ENCODE measurements around the gene TBCD. TPM values are rescaled to one million over a fixed set of nuclear protein-coding genes. Genes with fewer than 3 reads are reported as not detected.
"Not testable (repeated sequence)": the region's sequence is repeated elsewhere in the genome, so short reads cannot be mapped to it uniquely, and the experiment has no call there.

Gene TBCD
- total and polyA plus RNA-seq, 4 donors = 56.3 to 140 (median 92.8) TPM

- no peaks in the 10 kb centered on the region for H3K9me3 ChIP-seq (ENCODE audit: control insufficient read depth, insufficient read depth, low read length)
- WGBS (ENCODE audit: insufficient coverage) = 85% methylated on average over 9 of the region's 13 CpGs
- H3K4me1 ChIP-seq (ENCODE audit: control insufficient read depth, insufficient read depth, low read length) = peaks cover 11% of the 10 kb centered on the region
- peaks cover 20% of the 10 kb centered on the region for H3K36me3 ChIP-seq (ENCODE audit: control insufficient read depth, insufficient read depth, low read length)
- H3K4me3 ChIP-seq (ENCODE audit: low read depth, low read length) = no peak overlapping the region
- DNase-seq (ENCODE audit: low read depth in 4 of 6, low spot score in 6 of 6) = no peak
- no peaks in the 10 kb centered on the region for H3K27me3 ChIP-seq (ENCODE audit: control insufficient read depth, insufficient read depth, low read length)
- no peak overlapping the region for H3K27ac ChIP-seq (ENCODE audit: low read depth, low read length)
Measured at GRCh38 chr17:82965371-82965770, 213.5 kb downstream of the TBCD start.

GRCh38 chr17:82966415-82966814 lies 214.6 kb downstream of the TBCD start:
- Histone ChIP-seq H3K27me3 (ENCODE audit: control insufficient read depth, insufficient read depth, low read length) (no peaks in the 10 kb centered on the region), H3K36me3 (ENCODE audit: control insufficient read depth, insufficient read depth, low read length) (peaks cover 15% of the 10 kb centered on the region), H3K27ac (ENCODE audit: low read depth, low read length) (no peak overlapping the region), H3K4me3 (ENCODE audit: low read depth, low read length) (no peak overlapping the region), H3K4me1 (ENCODE audit: control insufficient read depth, insufficient read depth, low read length) (peaks cover 11% of the 10 kb centered on the region), H3K9me3 (ENCODE audit: control insufficient read depth, insufficient read depth, low read length) (no peaks in the 10 kb centered on the region)
- 96% methylated on average over 5 of the region's 7 CpGs for WGBS (ENCODE audit: insufficient coverage)
- DNase-seq (ENCODE audit: low read depth in 4 of 6, low spot score in 6 of 6) = no peak

- 89% methylated on average over 12 of the region's 18 CpGs for WGBS (ENCODE audit: insufficient coverage)
- no peaks in the 10 kb centered on the region for H3K27me3 ChIP-seq (ENCODE audit: control insufficient read depth, insufficient read depth, low read length)
- no peak for DNase-seq (ENCODE audit: low read depth in 4 of 6, low spot score in 6 of 6)
Measured at GRCh38 chr17:82967268-82968032, 215.6 kb downstream of the TBCD start.

GRCh38 chr17:82968033-82968841 lies 216.4 kb downstream of the TBCD start:
- H3K27ac ChIP-seq (ENCODE audit: low read depth, low read length); H3K27me3 ChIP-seq (ENCODE audit: control insufficient read depth, insufficient read depth, low read length); H3K4me3 ChIP-seq (ENCODE audit: low read depth, low read length); H3K4me1 ChIP-seq (ENCODE audit: control insufficient read depth, insufficient read depth, low read length); H3K9me3 ChIP-seq (ENCODE audit: control insufficient read depth, insufficient read depth, low read length); DNase-seq (ENCODE audit: low read depth in 4 of 6, low spot score in 6 of 6): not testable (repeated sequence)
- WGBS (ENCODE audit: insufficient coverage) = 70% methylated on average over 30 of the region's 33 CpGs
- H3K36me3 ChIP-seq (ENCODE audit: control insufficient read depth, insufficient read depth, low read length) = peaks cover 13% of the 10 kb centered on the region

More at GRCh38 chr17:82967268-82968032, 215.6 kb downstream of the TBCD start:
- Histone ChIP-seq H3K9me3 (ENCODE audit: control insufficient read depth, insufficient read depth, low read length) (no peaks in the 10 kb centered on the region), H3K27ac (ENCODE audit: low read depth, low read length) (no peak overlapping the region), H3K4me1 (ENCODE audit: control insufficient read depth, insufficient read depth, low read length) (peaks cover 11% of the 10 kb centered on the region), H3K4me3 (ENCODE audit: low read depth, low read length) (no peak overlapping the region), H3K36me3 (ENCODE audit: control insufficient read depth, insufficient read depth, low read length) (peaks cover 13% of the 10 kb centered on the region)

GRCh38 chr17:82970067-82970466 lies 218.2 kb downstream of the TBCD start:
- Histone ChIP-seq H3K27me3 (ENCODE audit: control insufficient read depth, insufficient read depth, low read length) (no peaks in the 10 kb centered on the region), H3K36me3 (ENCODE audit: control insufficient read depth, insufficient read depth, low read length) (peaks cover 8% of the 10 kb centered on the region), H3K4me1 (ENCODE audit: control insufficient read depth, insufficient read depth, low read length) (no peaks in the 10 kb centered on the region), H3K4me3 (ENCODE audit: low read depth, low read length) (no peak overlapping the region), H3K9me3 (ENCODE audit: control insufficient read depth, insufficient read depth, low read length) (no peaks in the 10 kb centered on the region), H3K27ac (ENCODE audit: low read depth, low read length) (no peak overlapping the region)
- 78% methylated on average over 12 of the region's 12 CpGs for WGBS (ENCODE audit: insufficient coverage)
- DNase-seq (ENCODE audit: low read depth in 4 of 6, low spot score in 6 of 6) = no peak

- no peak overlapping the region for H3K27ac ChIP-seq (ENCODE audit: low read depth, low read length)
- no peak overlapping the region for H3K4me3 ChIP-seq (ENCODE audit: low read depth, low read length)
- no peaks in the 10 kb centered on the region for H3K4me1 ChIP-seq (ENCODE audit: control insufficient read depth, insufficient read depth, low read length)
- H3K9me3 ChIP-seq (ENCODE audit: control insufficient read depth, insufficient read depth, low read length) = no peaks in the 10 kb centered on the region
- WGBS (ENCODE audit: insufficient coverage) = 90% methylated on average over 43 of the region's 46 CpGs
- peaks cover 3% of the 10 kb centered on the region for H3K36me3 ChIP-seq (ENCODE audit: control insufficient read depth, insufficient read depth, low read length)
- DNase-seq (ENCODE audit: low read depth in 4 of 6, low spot score in 6 of 6) = no peak
- no peaks in the 10 kb centered on the region for H3K27me3 ChIP-seq (ENCODE audit: control insufficient read depth, insufficient read depth, low read length)
Measured at GRCh38 chr17:82970818-82971590, 219.1 kb downstream of the TBCD start.

- H3K27ac ChIP-seq (ENCODE audit: low read depth, low read length) = no peak overlapping the region
- DNase-seq (ENCODE audit: low read depth in 4 of 6, low spot score in 6 of 6) = no peak
- WGBS (ENCODE audit: insufficient coverage) = 96% methylated on average over 14 of the region's 17 CpGs
Measured at GRCh38 chr17:82972836-82973372, 221.0 kb downstream of the TBCD start.

GRCh38 chr17:82973456-82974135 lies 221.7 kb downstream of the TBCD start:
- Histone ChIP-seq H3K36me3 (ENCODE audit: control insufficient read depth, insufficient read depth, low read length) (peaks cover 3% of the 10 kb centered on the region), H3K4me3 (ENCODE audit: low read depth, low read length) (no peak overlapping the region), H3K27ac (ENCODE audit: low read depth, low read length) (no peak overlapping the region), H3K4me1 (ENCODE audit: control insufficient read depth, insufficient read depth, low read length) (no peaks in the 10 kb centered on the region), H3K9me3 (ENCODE audit: control insufficient read depth, insufficient read depth, low read length) (no peaks in the 10 kb centered on the region), H3K27me3 (ENCODE audit: control insufficient read depth, insufficient read depth, low read length) (no peaks in the 10 kb centered on the region)
- WGBS (ENCODE audit: insufficient coverage) = 90% methylated on average over 31 of the region's 31 CpGs
- no peak for DNase-seq (ENCODE audit: low read depth in 4 of 6, low spot score in 6 of 6)

More at GRCh38 chr17:82972836-82973372, 221.0 kb downstream of the TBCD start:
- Histone ChIP-seq H3K36me3 (ENCODE audit: control insufficient read depth, insufficient read depth, low read length) (peaks cover 3% of the 10 kb centered on the region), H3K4me1 (ENCODE audit: control insufficient read depth, insufficient read depth, low read length) (no peaks in the 10 kb centered on the region), H3K4me3 (ENCODE audit: low read depth, low read length) (no peak overlapping the region), H3K27me3 (ENCODE audit: control insufficient read depth, insufficient read depth, low read length) (no peaks in the 10 kb centered on the region), H3K9me3 (ENCODE audit: control insufficient read depth, insufficient read depth, low read length) (no peaks in the 10 kb centered on the region)
